Measurements from ENCODE around the gene ARFRP1. TPM values are rescaled to one million over a fixed set of nuclear protein-coding genes. Genes with fewer than 3 reads are reported as not detected.
"Not testable (repeated sequence)": the region's sequence is repeated elsewhere in the genome, so short reads cannot be mapped to it uniquely, and the experiment has no call there.

Gene ARFRP1
- total RNA-seq, 1 experiment from 2014 or later: 66.1 TPM

GRCh38 chr20:63661108-63661507 is 46.7 kb downstream of the ARFRP1 start:
- no peak for DNase-seq
- Histone ChIP-seq H3K27me3 (no peaks in the 10 kb centered on the region), H3K4me3 (no peak overlapping the region), H3K9me3 (no peaks in the 10 kb centered on the region), H3K36me3 (peaks cover 63% of the 10 kb centered on the region)

- no peak overlapping the region for H3K4me3 ChIP-seq
- H3K27me3 ChIP-seq: no peaks in the 10 kb centered on the region
- H3K36me3 ChIP-seq: peaks cover 58% of the 10 kb centered on the region
- H3K9me3 ChIP-seq: no peaks in the 10 kb centered on the region
- DNase-seq: no peak
Observed at GRCh38 chr20:63660622-63661021, 47.2 kb downstream of the ARFRP1 start.

- peaks cover 55% of the 10 kb centered on the region for H3K36me3 ChIP-seq
- not testable (repeated sequence) for H3K4me3 ChIP-seq, H3K27me3 ChIP-seq, H3K9me3 ChIP-seq, DNase-seq
Observed at GRCh38 chr20:63660174-63660573, 47.6 kb downstream of the ARFRP1 start.

- Histone ChIP-seq H3K27me3 (no peaks in the 10 kb centered on the region), H3K9me3 (no peaks in the 10 kb centered on the region), H3K36me3 (peaks cover 50% of the 10 kb centered on the region), H3K4me3 (peak overlapping the region; percentile 90)
- no peak for DNase-seq
Observed at GRCh38 chr20:63659370-63659769, 48.4 kb downstream of the ARFRP1 start.

GRCh38 chr20:63658749-63659187 is 49.0 kb downstream of the ARFRP1 start:
- peak overlapping the region; percentile 90 for H3K4me3 ChIP-seq

GRCh38 chr20:63657937-63658748 is 49.6 kb downstream of the ARFRP1 start, which contains the start of gene RTEL1:
TSS of gene RTEL1 (plus strand) at chr20:63658312. CDS start at chr20:63659403, 1,091 bp downstream.
- peak within 1 kb of the TSS; percentile 90 for H3K4me3 ChIP-seq
- peaks cover 39% of the 10 kb centered on the region for H3K36me3 ChIP-seq
- DNase-seq: peak; percentile 95
- H3K27me3 ChIP-seq: no peaks in the 10 kb centered on the region
- H3K9me3 ChIP-seq: no peaks in the 10 kb centered on the region

More at GRCh38 chr20:63658749-63659187, 49.0 kb downstream of the ARFRP1 start:
- DNase-seq: peak; percentile 34
- no peaks in the 10 kb centered on the region for H3K27me3 ChIP-seq
- peaks cover 44% of the 10 kb centered on the region for H3K36me3 ChIP-seq
- H3K9me3 ChIP-seq: no peaks in the 10 kb centered on the region

GRCh38 chr20:63657260-63657936 is 50.4 kb downstream of the ARFRP1 start:
- DNase-seq: peak; percentile 48
- H3K4me3 ChIP-seq: peak overlapping the region; percentile 90

GRCh38 chr20:63656451-63656850 is 51.3 kb downstream of the ARFRP1 start:
- DNase-seq: peak; percentile 34
- Histone ChIP-seq H3K27me3 (no peaks in the 10 kb centered on the region), H3K9me3 (no peaks in the 10 kb centered on the region), H3K36me3 (peaks cover 23% of the 10 kb centered on the region), H3K4me3 (no peak overlapping the region)

More at GRCh38 chr20:63657260-63657936, 50.4 kb downstream of the ARFRP1 start:
- no peaks in the 10 kb centered on the region for H3K27me3 ChIP-seq
- H3K9me3 ChIP-seq: no peaks in the 10 kb centered on the region
- peaks cover 32% of the 10 kb centered on the region for H3K36me3 ChIP-seq

GRCh38 chr20:63655249-63655648 is 52.5 kb downstream of the ARFRP1 start:
- Histone ChIP-seq H3K4me3 (no peak overlapping the region), H3K36me3 (peaks cover 11% of the 10 kb centered on the region), H3K27me3 (no peaks in the 10 kb centered on the region), H3K9me3 (no peaks in the 10 kb centered on the region)
- DNase-seq: no peak

- Histone ChIP-seq H3K27me3 (no peaks in the 10 kb centered on the region), H3K4me3 (peak overlapping the region; percentile 67), H3K9me3 (no peaks in the 10 kb centered on the region), H3K36me3 (peaks cover 3% of the 10 kb centered on the region)
- DNase-seq: no peak
Observed at GRCh38 chr20:63653974-63654668, 53.7 kb downstream of the ARFRP1 start.

- peak; percentile 97 for DNase-seq
- Histone ChIP-seq H3K36me3 (0 out of 2 replicates have a peak, but pooled peaks cover 2% of the 10 kb centered on the region), H3K9me3 (no peaks in the 10 kb centered on the region), H3K27me3 (no peaks in the 10 kb centered on the region), H3K4me3 (peak within 1 kb of the TSS; percentile 67)
Observed at GRCh38 chr20:63653041-63653973, 54.5 kb downstream of the ARFRP1 start, which contains the start of gene STMN3. TSS of gene STMN3 (minus strand) at chr20:63653424. CDS start at chr20:63653345, 79 bp downstream.

- H3K27me3 ChIP-seq: no peaks in the 10 kb centered on the region
- H3K36me3 ChIP-seq: no peaks in the 10 kb centered on the region
- peak; percentile 74 for DNase-seq
- H3K4me3 ChIP-seq: peak overlapping the region; percentile 67
- H3K9me3 ChIP-seq: no peaks in the 10 kb centered on the region
Observed at GRCh38 chr20:63652192-63652980, 55.4 kb downstream of the ARFRP1 start.

- Histone ChIP-seq H3K4me3 (peak overlapping the region; percentile 67), H3K36me3 (no peaks in the 10 kb centered on the region), H3K9me3 (no peaks in the 10 kb centered on the region), H3K27me3 (no peaks in the 10 kb centered on the region)
- DNase-seq: no peak
Observed at GRCh38 chr20:63651942-63652191, 55.9 kb downstream of the ARFRP1 start.

- not testable (repeated sequence) for DNase-seq, H3K27me3 ChIP-seq, H3K9me3 ChIP-seq, H3K4me3 ChIP-seq, H3K36me3 ChIP-seq
Observed at GRCh38 chr20:63650486-63650885, 57.3 kb downstream of the ARFRP1 start.

GRCh38 chr20:63648895-63649589 is 58.7 kb downstream of the ARFRP1 start:
- no peak overlapping the region for H3K4me3 ChIP-seq
- DNase-seq: no peak
- H3K9me3 ChIP-seq: no peaks in the 10 kb centered on the region
- no peaks in the 10 kb centered on the region for H3K27me3 ChIP-seq
- no peaks in the 10 kb centered on the region for H3K36me3 ChIP-seq

All from MG63 (cell line).